ENCODE data around the gene COIL. TPM values are rescaled to one million over a fixed set of nuclear protein-coding genes. Genes with fewer than 3 reads are reported as not detected.

Gene COIL
- total and polyA plus RNA-seq, 2 donors (not counting 1 experiment from before 2014, with no cell fraction given) = 3.7 to 19.8 TPM

DNA sequence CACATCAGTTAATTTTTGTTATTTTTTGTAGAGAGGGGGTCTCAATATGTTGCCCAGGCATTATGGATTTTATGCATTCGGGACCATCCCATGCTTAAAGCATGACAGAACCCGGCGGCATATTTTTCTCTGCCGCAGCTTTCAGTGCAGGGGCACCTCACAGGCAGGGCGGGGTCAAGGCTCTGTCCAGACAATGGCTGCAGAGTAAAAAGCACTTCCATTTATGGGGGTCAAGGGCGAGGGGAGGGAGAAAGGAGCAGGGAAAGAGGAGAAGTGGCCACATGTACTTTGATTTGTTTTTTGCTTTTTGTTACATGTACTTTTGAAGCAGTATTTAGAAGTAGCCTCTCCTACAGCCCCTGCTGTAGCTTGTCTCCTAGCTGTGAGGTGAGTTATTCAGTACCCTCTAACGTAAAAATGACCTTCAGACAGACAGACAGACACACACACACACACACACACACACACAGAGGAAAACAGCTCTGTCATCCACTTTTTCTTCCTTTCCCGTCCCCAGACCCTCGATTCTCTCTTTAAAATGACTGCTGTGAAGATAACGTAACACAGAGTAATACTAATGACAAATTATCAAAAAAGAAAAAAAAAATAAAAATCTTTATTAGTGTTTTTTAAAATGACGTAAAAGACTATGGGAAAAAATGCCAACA lies 16.2 kb upstream of the COIL start:
- Histone ChIP-seq H3K4me2 (replicated peaks; ENCODE audit: low read depth, low read length, poor library complexity, severe bottlenecking) (peak overlapping the region; percentile 90), H3K9me3 (ENCODE audit: control extremely low read depth in 1 of 3, control insufficient read depth in 2 of 3, insufficient read depth in 1 of 3, low read length in 2 of 3) (no peaks in the 10 kb centered on the region), H3K27ac (ENCODE audit: low read length in 2 of 2) (no peak overlapping the region), H3K79me2 (ENCODE audit: control insufficient read depth, insufficient read depth, low read length) (peaks cover 43% of the 10 kb centered on the region), H3K36me3 (replicated peaks in 1 of 2; ENCODE audit: control extremely low read depth in 1 of 2, control insufficient read depth in 1 of 2, extremely low read depth in 1 of 2, insufficient read depth in 2 of 2, low read length in 1 of 2) (peaks cover 0 to 11% of the 10 kb centered on the region in 2 experiments), H3K27me3 (replicated peaks in 1 of 4; ENCODE audit: control extremely low read depth in 1 of 4, control insufficient read depth in 3 of 4, insufficient read depth in 4 of 4, low read length in 3 of 4) (no peaks in the 10 kb centered on the region), H4K20me1 (ENCODE audit: control insufficient read depth, insufficient read depth, low read length, poor library complexity, severe bottlenecking) (peaks cover 12% of the 10 kb centered on the region), H3K4me3 (ENCODE audit: control extremely low read depth in 1 of 5, extremely low read depth in 1 of 5, insufficient read depth in 1 of 5, low read depth in 2 of 5, low read length in 4 of 5) (peak overlapping the region in 4 of 5 experiments; percentile 65 to 87 (median 78)), H3K4me1 (ENCODE audit: control insufficient read depth in 2 of 2, insufficient read depth in 2 of 2, low read length in 2 of 2) (peaks cover 13 to 18% of the 10 kb centered on the region in 2 donors), H2AFZ (ENCODE audit: insufficient read depth, low read depth, low read length, poor library complexity, severe bottlenecking) (peak overlapping the region; percentile 67), H3K9ac (ENCODE audit: low read length) (peak overlapping the region; percentile 84)
- CTCF ChIA-PET = interaction anchor here (0.6 to 3.4 kb wide), 7 partner anchors 13 to 108 kb away, joined by 3 to 14 read pairs (median 4); partner anchors contain the start of genes AKAP1 and COIL
- H3K4me3 Mint-ChIP-seq = peak overlapping the region; percentile 84
- POLR2A ChIA-PET = interaction anchor here (1.7 to 3.3 kb wide), 2 partner anchors 28 to 108 kb away, joined by 8 to 21 read pairs; partner anchors contain the start of gene AKAP1
- H3K9me3 Mint-ChIP-seq (ENCODE audit: insufficient read depth) = no peaks in the 10 kb centered on the region
- WGBS (ENCODE audit: insufficient coverage) = 89% methylated on average over 3 of the region's 11 CpGs
- ATAC-seq (ENCODE audit: low read depth) (no peak), DNase-seq (no peak)
- peaks cover 30% of the 10 kb centered on the region for H3K4me1 Mint-ChIP-seq
- H3K27ac Mint-ChIP-seq = peak overlapping the region; percentile 26
- no peaks in the 10 kb centered on the region for H3K27me3 Mint-ChIP-seq
- intact Hi-C loops (cut with micrococcal nuclease) = loop anchor here (1.0 kb wide), 1 partner anchor 63 kb away; the partner anchor contains the start of gene TRIM25
- TF ChIP-seq EZH2 (IDR thresholded peaks at IDR 0.05; ENCODE audit: borderline replicate concordance, insufficient read depth, low read depth, low read length, poor library complexity, severe bottlenecking) = no peak
- TF ChIP-seq CTCF (IDR thresholded peaks at IDR 0.05) = no peak

DNA sequence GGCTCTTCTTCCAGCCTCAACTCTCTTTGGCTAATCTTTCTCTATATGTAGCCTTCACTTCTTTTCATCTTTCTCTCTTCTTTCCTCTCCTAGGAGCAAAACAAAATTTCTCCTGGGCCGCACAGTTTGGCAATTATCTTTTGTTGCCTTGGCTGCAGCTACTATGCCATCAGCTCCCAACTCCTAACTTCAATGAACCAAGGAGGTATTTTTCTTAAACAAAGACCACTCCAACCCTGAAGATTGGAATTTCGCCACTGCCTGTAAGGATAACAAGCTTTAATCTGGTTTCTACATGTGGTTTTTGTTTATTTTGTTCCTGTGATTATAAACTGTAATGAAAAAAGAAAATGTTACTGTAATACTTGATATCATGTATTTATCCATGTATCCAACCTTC lies 14.8 kb upstream of the COIL start:
- intact Hi-C loops (cut with micrococcal nuclease) = no loop called here
- Histone ChIP-seq H3K9ac (ENCODE audit: low read length) (no peak overlapping the region), H3K79me2 (ENCODE audit: control insufficient read depth, insufficient read depth, low read length) (peaks cover 30% of the 10 kb centered on the region), H3K27ac (ENCODE audit: low read length in 2 of 2) (no peak overlapping the region), H3K4me1 (ENCODE audit: control insufficient read depth in 2 of 2, insufficient read depth in 2 of 2, low read length in 2 of 2) (peaks cover 13 to 17% of the 10 kb centered on the region in 2 donors), H3K9me3 (ENCODE audit: control extremely low read depth in 1 of 3, control insufficient read depth in 2 of 3, insufficient read depth in 1 of 3, low read length in 2 of 3) (peaks cover 0 to 2% (median 0%) of the 10 kb centered on the region in 3 donors), H3K36me3 (replicated peaks in 1 of 2; ENCODE audit: control extremely low read depth in 1 of 2, control insufficient read depth in 1 of 2, extremely low read depth in 1 of 2, insufficient read depth in 2 of 2, low read length in 1 of 2) (peaks cover 0 to under 1% of the 10 kb centered on the region in 2 experiments), H3K27me3 (replicated peaks in 1 of 4; ENCODE audit: control extremely low read depth in 1 of 4, control insufficient read depth in 3 of 4, insufficient read depth in 4 of 4, low read length in 3 of 4) (no peaks in the 10 kb centered on the region), H3K4me3 (ENCODE audit: control extremely low read depth in 1 of 5, extremely low read depth in 1 of 5, insufficient read depth in 1 of 5, low read depth in 2 of 5, low read length in 4 of 5) (no peak overlapping the region), H3K4me2 (replicated peaks; ENCODE audit: low read depth, low read length, poor library complexity, severe bottlenecking) (no peak overlapping the region), H2AFZ (ENCODE audit: insufficient read depth, low read depth, low read length, poor library complexity, severe bottlenecking) (no peak overlapping the region), H4K20me1 (ENCODE audit: control insufficient read depth, insufficient read depth, low read length, poor library complexity, severe bottlenecking) (no peaks in the 10 kb centered on the region)
- Mint-ChIP-seq H3K4me1 (peaks cover 27% of the 10 kb centered on the region), H3K27me3 (no peaks in the 10 kb centered on the region), H3K4me3 (no peak overlapping the region), H3K27ac (no peak overlapping the region), H3K9me3 (ENCODE audit: insufficient read depth) (no peaks in the 10 kb centered on the region)
- TF ChIP-seq CTCF (IDR thresholded peaks at IDR 0.05) = no peak
- ATAC-seq (ENCODE audit: low read depth) (no peak), DNase-seq (no peak)
- no CpG with 5 or more reads among the region's 2 CpGs for WGBS (ENCODE audit: insufficient coverage)
- ChIA-PET CTCF (interaction anchor here (0.7 to 1.8 kb wide), 2 partner anchors 15 to 20 kb away, joined by 3 to 5 read pairs; partner anchors contain the start of gene COIL), POLR2A (no interaction called here)

Measured in B cell (primary cell).